Panc1 (cell line): ENCODE measurements around the gene PER2. TPM values are rescaled to one million over a fixed set of nuclear protein-coding genes. Genes with fewer than 3 reads are reported as not detected.

ENCODE experiments used
- ATAC-seq: fragments of 200-7000 bp; cut with Tn5 transposase; 2 replicates; pipeline ENCODE4 v1.9.1; 2020; ENCODE audit warnings: mild to moderate bottlenecking, moderate library complexity
- BruUV-seq: library from RNA; stranded (reverse); fragments of 400-500 nt; replicated peaks from 2 replicates; lab custom pipeline; 2021; lab: Mats Ljungman, UMichigan
- CTCF ChIA-PET: fragments of 300-600 bp; sonication (Branson Sonifier 250); formaldehyde crosslinking; loops from one replicate; lab custom pipeline; 2022; ENCODE audit warnings: antibody characterized with exemption; lab: Charles Lee
- POLR2A ChIA-PET: fragments of 300-600 bp; sonication (Branson Sonifier 250); formaldehyde crosslinking; loops from one replicate; lab custom pipeline; 2022; ENCODE audit warnings: antibody characterized with exemption; lab: Charles Lee
- DNase-seq: peaks from one replicate; pipeline ENCODE4 v3.0.0-alpha.2; 2010; ENCODE audit warnings: low read depth, low spot score
- H3K27ac ChIP-seq: 2 replicates; pipeline ENCODE4 v1.5.1; 2011; ENCODE audit warnings: mild to moderate bottlenecking, low read length, inconsistent platforms
- H3K27me3 ChIP-seq: fragments of 200-500 bp; sonication (Bioruptor generic); 2 replicates; pipeline ENCODE4 v1.6.0; 2014; ENCODE audit warnings: low read length, inconsistent platforms; ENCODE audit not compliant: control insufficient read depth, insufficient read depth
- H3K36me3 ChIP-seq: fragments of 200-500 bp; sonication (Bioruptor generic); 2 replicates; pipeline ENCODE4 v1.5.1; 2014; ENCODE audit warnings: inconsistent platforms, mild to moderate bottlenecking, low read length, moderate library complexity; ENCODE audit not compliant: control insufficient read depth, insufficient read depth
- H3K4me1 ChIP-seq: 2 replicates; pipeline ENCODE4 v1.5.1; 2011; ENCODE audit warnings: inconsistent platforms, mild to moderate bottlenecking, low read length, moderate library complexity; ENCODE audit not compliant: control insufficient read depth, insufficient read depth
- H3K4me3 ChIP-seq, 2 experiments: 2 replicates each; pipeline ENCODE4 v1.5.1; 2011 to 2012; ENCODE audit warnings: low read depth in 2 of 2, low read length in 2 of 2, mild to moderate bottlenecking in 2 of 2, inconsistent platforms in 1 of 2, moderate library complexity in 1 of 2
- H3K9me3 ChIP-seq: fragments of 200-500 bp; sonication (Bioruptor generic); 2 replicates; pipeline ENCODE4 v1.5.1; 2014; ENCODE audit warnings: low read depth, mild to moderate bottlenecking, inconsistent platforms, low read length, moderate library complexity; ENCODE audit not compliant: control insufficient read depth, insufficient read depth
- POLR2AphosphoS5 ChIP-seq: IDR thresholded peaks from 2 replicates; pipeline ENCODE4 v1.6.1; 2012; ENCODE audit warnings: mild to moderate bottlenecking, low read depth, low read length, moderate library complexity
- SIN3A ChIP-seq: IDR thresholded peaks from 2 replicates; pipeline ENCODE4 v1.6.1; 2012; ENCODE audit warnings: low read depth, mild to moderate bottlenecking, low read length, moderate library complexity, borderline replicate concordance; ENCODE audit not compliant: insufficient read depth
- TCF7L2 ChIP-seq: IDR thresholded peaks from 2 replicates; pipeline ENCODE4 v1.6.1; 2011; ENCODE audit warnings: mild to moderate bottlenecking, low read depth, low read length, inconsistent platforms
- in situ Hi-C: cut with HindIII; loops from 2 replicates; pipeline ENCODE4 v1.10.0; 2016; ENCODE audit warnings: low sequenced_read_pairs, low pct_unique_long_range_greater_than_20kb
- intact Hi-C: fragments of 100-400 bp; cut with micrococcal nuclease; formaldehyde crosslinking; loops from one replicate; pipeline ENCODE4 v1.10.0; 2022; ENCODE audit not compliant: unreplicated experiment
- total RNA-seq: library from RNA; stranded (reverse); gene quantifications from one replicate; pipeline ENCODE4 v1.2.1, GENCODE V29; 2021; ENCODE audit not compliant: unreplicated experiment
- TF ChIP-seq, protein P1 (sequence below): fragments of 450-650 bp; IDR thresholded peaks from 2 replicates; pipeline ENCODE4 v1.5.1; 2017; ENCODE audit warnings: mild to moderate bottlenecking
- TF ChIP-seq, protein P2 (sequence below), 2 experiments: IDR thresholded peaks; 2 replicates each; pipeline ENCODE4 v1.6.1; 2011 to 2012; ENCODE audit warnings: low read depth in 2 of 2, control low read depth in 1 of 2, low read length in 1 of 2, mild to moderate bottlenecking in 1 of 2, moderate library complexity in 1 of 2; ENCODE audit not compliant: insufficient read depth in 1 of 2

Gene PER2
- total RNA-seq, 1 experiment from 2014 or later, result 9.9 TPM

DNA sequence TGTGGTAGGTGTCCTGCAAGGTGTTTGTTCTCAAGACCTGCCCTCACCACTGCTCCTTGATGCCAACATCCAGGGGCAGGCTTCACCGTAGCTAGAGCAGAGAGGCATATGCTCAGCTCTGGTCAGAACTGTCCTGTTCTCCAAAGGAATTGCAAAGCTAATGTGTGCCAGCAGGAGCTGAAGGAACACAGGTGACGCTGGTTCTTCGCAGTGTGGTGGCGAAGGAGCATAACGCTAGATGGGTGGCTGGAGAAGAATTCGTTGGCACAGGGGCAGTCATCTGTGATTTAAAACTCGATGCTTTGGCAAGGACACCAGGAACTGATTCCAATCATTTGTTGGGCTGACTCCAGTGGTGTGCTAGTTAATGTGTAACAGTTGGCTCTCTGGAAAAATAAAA, 11.4 kb upstream of the PER2 start:
- in situ Hi-C loops, result no loop called here
- Histone ChIP-seq H3K36me3 (no peaks in the 10 kb centered on the region), H3K9me3 (no peaks in the 10 kb centered on the region), H3K27me3 (no peaks in the 10 kb centered on the region), H3K4me1 (no peaks in the 10 kb centered on the region), H3K27ac (no peak overlapping the region), H3K4me3 (no peak overlapping the region)
- no peak for DNase-seq
- TF ChIP-seq SIN3A, result no peak
- TF ChIP-seq POLR2AphosphoS5, result no peak
- TF ChIP-seq, protein P1, sequence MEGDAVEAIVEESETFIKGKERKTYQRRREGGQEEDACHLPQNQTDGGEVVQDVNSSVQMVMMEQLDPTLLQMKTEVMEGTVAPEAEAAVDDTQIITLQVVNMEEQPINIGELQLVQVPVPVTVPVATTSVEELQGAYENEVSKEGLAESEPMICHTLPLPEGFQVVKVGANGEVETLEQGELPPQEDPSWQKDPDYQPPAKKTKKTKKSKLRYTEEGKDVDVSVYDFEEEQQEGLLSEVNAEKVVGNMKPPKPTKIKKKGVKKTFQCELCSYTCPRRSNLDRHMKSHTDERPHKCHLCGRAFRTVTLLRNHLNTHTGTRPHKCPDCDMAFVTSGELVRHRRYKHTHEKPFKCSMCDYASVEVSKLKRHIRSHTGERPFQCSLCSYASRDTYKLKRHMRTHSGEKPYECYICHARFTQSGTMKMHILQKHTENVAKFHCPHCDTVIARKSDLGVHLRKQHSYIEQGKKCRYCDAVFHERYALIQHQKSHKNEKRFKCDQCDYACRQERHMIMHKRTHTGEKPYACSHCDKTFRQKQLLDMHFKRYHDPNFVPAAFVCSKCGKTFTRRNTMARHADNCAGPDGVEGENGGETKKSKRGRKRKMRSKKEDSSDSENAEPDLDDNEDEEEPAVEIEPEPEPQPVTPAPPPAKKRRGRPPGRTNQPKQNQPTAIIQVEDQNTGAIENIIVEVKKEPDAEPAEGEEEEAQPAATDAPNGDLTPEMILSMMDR, result no peak
- TF ChIP-seq, protein P2, sequence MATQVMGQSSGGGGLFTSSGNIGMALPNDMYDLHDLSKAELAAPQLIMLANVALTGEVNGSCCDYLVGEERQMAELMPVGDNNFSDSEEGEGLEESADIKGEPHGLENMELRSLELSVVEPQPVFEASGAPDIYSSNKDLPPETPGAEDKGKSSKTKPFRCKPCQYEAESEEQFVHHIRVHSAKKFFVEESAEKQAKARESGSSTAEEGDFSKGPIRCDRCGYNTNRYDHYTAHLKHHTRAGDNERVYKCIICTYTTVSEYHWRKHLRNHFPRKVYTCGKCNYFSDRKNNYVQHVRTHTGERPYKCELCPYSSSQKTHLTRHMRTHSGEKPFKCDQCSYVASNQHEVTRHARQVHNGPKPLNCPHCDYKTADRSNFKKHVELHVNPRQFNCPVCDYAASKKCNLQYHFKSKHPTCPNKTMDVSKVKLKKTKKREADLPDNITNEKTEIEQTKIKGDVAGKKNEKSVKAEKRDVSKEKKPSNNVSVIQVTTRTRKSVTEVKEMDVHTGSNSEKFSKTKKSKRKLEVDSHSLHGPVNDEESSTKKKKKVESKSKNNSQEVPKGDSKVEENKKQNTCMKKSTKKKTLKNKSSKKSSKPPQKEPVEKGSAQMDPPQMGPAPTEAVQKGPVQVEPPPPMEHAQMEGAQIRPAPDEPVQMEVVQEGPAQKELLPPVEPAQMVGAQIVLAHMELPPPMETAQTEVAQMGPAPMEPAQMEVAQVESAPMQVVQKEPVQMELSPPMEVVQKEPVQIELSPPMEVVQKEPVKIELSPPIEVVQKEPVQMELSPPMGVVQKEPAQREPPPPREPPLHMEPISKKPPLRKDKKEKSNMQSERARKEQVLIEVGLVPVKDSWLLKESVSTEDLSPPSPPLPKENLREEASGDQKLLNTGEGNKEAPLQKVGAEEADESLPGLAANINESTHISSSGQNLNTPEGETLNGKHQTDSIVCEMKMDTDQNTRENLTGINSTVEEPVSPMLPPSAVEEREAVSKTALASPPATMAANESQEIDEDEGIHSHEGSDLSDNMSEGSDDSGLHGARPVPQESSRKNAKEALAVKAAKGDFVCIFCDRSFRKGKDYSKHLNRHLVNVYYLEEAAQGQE (IDR thresholded peaks at IDR 0.05; ENCODE audit: insufficient read depth in 1 of 2, low read depth in 2 of 2, low read length in 1 of 2), result no peak
- TF ChIP-seq TCF7L2, result no peak
- intact Hi-C loops, result no loop called here
- POLR2A ChIA-PET, result no interaction called here
- no peak for ATAC-seq
- BruUV-seq, result no TSS peak
- CTCF ChIA-PET, result no interaction called here

GRCh38 chr2:238296638-238297457, 8.4 kb upstream of the PER2 start:
- Histone ChIP-seq H3K9me3 (no peaks in the 10 kb centered on the region), H3K27ac (no peak overlapping the region), H3K27me3 (no peaks in the 10 kb centered on the region), H3K4me3 (no peak overlapping the region), H3K36me3 (no peaks in the 10 kb centered on the region), H3K4me1 (no peaks in the 10 kb centered on the region)
- intact Hi-C loops (no loop called here), in situ Hi-C loops (no loop called here)
- no peak for TF ChIP-seq TCF7L2
- no peak for TF ChIP-seq SIN3A
- TF ChIP-seq, protein P1, result no peak
- no TSS peak for BruUV-seq
- DNase-seq, result no peak
- ChIA-PET POLR2A (interaction anchor here (0.7 kb wide), 1 partner anchor 168 kb away, joined by 3 read pairs; no protein-coding TSS in a partner anchor), CTCF (no interaction called here)
- ATAC-seq, result no peak
